ENCODE measurements around the gene PCDHGA4. TPM values are rescaled to one million over a fixed set of nuclear protein-coding genes. Genes with fewer than 3 reads are reported as not detected.

PCDHGA4 gene
- total RNA-seq, 1 donor from 2014 or later, result 0.75 TPM

GRCh38 chr5:141398608-141399007, 43.8 kb downstream of the PCDHGA4 start:
- H3K27ac Mint-ChIP-seq, result no peak overlapping the region
- H3K36me3 Mint-ChIP-seq (ENCODE audit: low read depth), result no peaks in the 10 kb centered on the region
- intact Hi-C loops (cut with micrococcal nuclease), result no loop called here
- no peak overlapping the region for H3K4me3 Mint-ChIP-seq
- peaks cover 15% of the 10 kb centered on the region for H3K9me3 Mint-ChIP-seq
- peaks cover 53% of the 10 kb centered on the region for H3K27me3 Mint-ChIP-seq
- DNase-seq (no peak), ATAC-seq (ENCODE audit: low read depth) (no peak)
- POLR2A ChIA-PET, result no interaction called here
- H3K4me1 Mint-ChIP-seq, result peaks cover 6% of the 10 kb centered on the region
- CTCF ChIA-PET, result interaction anchor here (1.5 to 1.8 kb wide), 2 partner anchors 24 to 126 kb away, joined by 3 to 6 read pairs; no protein-coding TSS in a partner anchor
- TF ChIP-seq, protein P1, sequence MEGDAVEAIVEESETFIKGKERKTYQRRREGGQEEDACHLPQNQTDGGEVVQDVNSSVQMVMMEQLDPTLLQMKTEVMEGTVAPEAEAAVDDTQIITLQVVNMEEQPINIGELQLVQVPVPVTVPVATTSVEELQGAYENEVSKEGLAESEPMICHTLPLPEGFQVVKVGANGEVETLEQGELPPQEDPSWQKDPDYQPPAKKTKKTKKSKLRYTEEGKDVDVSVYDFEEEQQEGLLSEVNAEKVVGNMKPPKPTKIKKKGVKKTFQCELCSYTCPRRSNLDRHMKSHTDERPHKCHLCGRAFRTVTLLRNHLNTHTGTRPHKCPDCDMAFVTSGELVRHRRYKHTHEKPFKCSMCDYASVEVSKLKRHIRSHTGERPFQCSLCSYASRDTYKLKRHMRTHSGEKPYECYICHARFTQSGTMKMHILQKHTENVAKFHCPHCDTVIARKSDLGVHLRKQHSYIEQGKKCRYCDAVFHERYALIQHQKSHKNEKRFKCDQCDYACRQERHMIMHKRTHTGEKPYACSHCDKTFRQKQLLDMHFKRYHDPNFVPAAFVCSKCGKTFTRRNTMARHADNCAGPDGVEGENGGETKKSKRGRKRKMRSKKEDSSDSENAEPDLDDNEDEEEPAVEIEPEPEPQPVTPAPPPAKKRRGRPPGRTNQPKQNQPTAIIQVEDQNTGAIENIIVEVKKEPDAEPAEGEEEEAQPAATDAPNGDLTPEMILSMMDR (IDR thresholded peaks at IDR 0.05), result no peak

DNA sequence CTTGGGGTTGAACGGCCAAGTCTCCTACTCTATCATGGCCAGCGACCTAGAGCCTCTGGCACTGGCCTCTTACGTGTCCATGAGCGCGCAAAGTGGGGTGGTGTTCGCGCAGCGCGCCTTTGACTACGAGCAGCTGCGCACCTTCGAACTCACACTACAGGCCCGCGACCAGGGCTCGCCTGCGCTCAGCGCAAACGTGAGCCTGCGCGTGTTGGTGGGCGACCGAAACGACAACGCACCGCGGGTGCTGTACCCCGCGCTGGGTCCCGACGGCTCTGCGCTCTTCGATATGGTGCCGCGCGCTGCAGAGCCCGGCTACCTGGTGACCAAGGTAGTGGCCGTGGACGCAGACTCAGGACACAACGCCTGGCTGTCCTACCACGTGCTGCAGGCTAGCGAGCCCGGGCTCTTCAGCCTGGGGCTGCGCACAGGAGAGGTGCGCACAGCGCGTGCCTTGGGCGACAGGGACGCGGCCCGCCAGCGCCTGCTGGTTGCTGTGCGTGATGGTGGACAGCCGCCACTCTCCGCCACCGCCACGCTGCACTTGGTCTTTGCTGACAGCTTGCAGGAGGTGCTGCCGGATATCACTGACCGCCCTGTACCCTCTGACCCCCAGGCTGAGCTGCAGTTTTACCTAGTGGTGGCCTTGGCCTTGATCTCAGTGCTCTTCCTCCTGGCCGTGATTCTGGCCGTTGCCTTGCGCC, 44.9 kb downstream of the PCDHGA4 start:
- TF ChIP-seq, protein P1 (IDR thresholded peaks at IDR 0.05), result no peak
- Mint-ChIP-seq H3K4me1 (peaks cover 6% of the 10 kb centered on the region), H3K9me3 (peaks cover 17% of the 10 kb centered on the region), H3K27ac (no peak overlapping the region), H3K27me3 (peaks cover 55% of the 10 kb centered on the region), H3K36me3 (ENCODE audit: low read depth) (no peaks in the 10 kb centered on the region), H3K4me3 (no peak overlapping the region)
- ChIA-PET POLR2A (interaction anchor here (0.6 kb wide), 1 partner anchor 351 kb away, joined by 3 read pairs; no protein-coding TSS in a partner anchor), CTCF (no interaction called here)
- intact Hi-C loops (cut with micrococcal nuclease), result no loop called here
- no peak for ATAC-seq (ENCODE audit: low read depth)
- no peak for DNase-seq

DNA sequence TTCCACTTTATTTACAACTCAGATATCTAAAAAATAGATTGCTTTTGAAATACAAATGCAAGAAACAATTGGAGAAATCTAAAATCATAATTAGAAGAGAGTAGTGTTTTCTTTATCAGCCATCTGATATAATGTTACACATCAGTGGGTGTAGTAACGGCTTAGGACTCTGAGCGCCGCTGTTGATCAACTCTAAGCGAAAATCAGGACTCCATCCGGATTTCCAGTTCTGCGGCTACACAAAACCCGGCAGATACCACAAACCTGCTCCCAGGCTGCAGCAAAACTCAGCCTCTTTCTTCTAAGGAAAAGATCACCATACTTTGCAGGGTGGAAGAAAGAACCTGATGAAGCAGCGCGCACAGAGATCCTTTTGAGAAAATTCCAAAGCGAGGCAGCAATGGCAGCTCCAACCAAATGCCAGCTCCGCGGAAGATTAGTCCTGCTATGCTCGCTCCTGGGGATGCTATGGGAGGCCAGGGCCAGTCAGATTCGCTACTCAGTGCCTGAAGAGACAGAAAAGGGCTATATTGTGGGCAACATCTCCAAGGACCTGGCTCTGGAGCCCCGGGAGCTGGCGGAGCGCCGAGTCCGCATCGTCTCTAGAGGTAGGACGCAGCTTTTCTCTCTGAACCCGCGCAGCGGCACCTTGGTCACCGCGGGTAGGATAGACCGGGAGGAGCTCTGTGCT, 47.9 kb downstream of the PCDHGA4 start, which contains the start of gene PCDHGA9:
Gene PCDHGA9 (plus strand): TSS at position 226 of the 691 bp plus-strand sequence. CDS start 175 bp downstream, at position 401.
- H3K27ac Mint-ChIP-seq, result no peak within 1 kb of the TSS
- H3K4me1 Mint-ChIP-seq, result peaks cover 6% of the 10 kb centered on the region
- H3K27me3 Mint-ChIP-seq, result peaks cover 51% of the 10 kb centered on the region
- ATAC-seq (ENCODE audit: low read depth) (no peak), DNase-seq (no peak)
- POLR2A ChIA-PET, result no interaction called here
- peak within 1 kb of the TSS; percentile 70 for H3K4me3 Mint-ChIP-seq
- peaks cover 21% of the 10 kb centered on the region for H3K9me3 Mint-ChIP-seq
- CTCF ChIA-PET, result no interaction called here
- intact Hi-C loops (cut with micrococcal nuclease), result no loop called here
- no peaks in the 10 kb centered on the region for H3K36me3 Mint-ChIP-seq (ENCODE audit: low read depth)
- TF ChIP-seq, protein P1 (IDR thresholded peaks at IDR 0.05), result no peak

- H3K4me3 Mint-ChIP-seq, result no peak overlapping the region
- POLR2A ChIA-PET, result no interaction called here
- no peak overlapping the region for H3K27ac Mint-ChIP-seq
- peaks cover 6% of the 10 kb centered on the region for H3K4me1 Mint-ChIP-seq
- intact Hi-C loops (cut with micrococcal nuclease), result no loop called here
- no peak for DNase-seq
- ATAC-seq (ENCODE audit: low read depth), result no peak
- CTCF ChIA-PET, result no interaction called here
- TF ChIP-seq, protein P1 (IDR thresholded peaks at IDR 0.05), result no peak
- peaks cover 21% of the 10 kb centered on the region for H3K9me3 Mint-ChIP-seq
- H3K36me3 Mint-ChIP-seq (ENCODE audit: low read depth), result no peaks in the 10 kb centered on the region
- H3K27me3 Mint-ChIP-seq, result peaks cover 53% of the 10 kb centered on the region
These were observed 48.6 kb downstream of the PCDHGA4 start for GRCh38 chr5:141403387-141403786.

Other genes with a start within 250 kb of the PCDHGA4 start
- gene PCDHB4, start 233.2 kb upstream of the PCDHGA4 start, total RNA-seq, result not detected in 2 replicates
- not detected in 2 replicates for gene PCDHB5, start 219.8 kb upstream of the PCDHGA4 start, total RNA-seq
- not detected in 2 replicates for gene PCDHB6, start 205.0 kb upstream of the PCDHGA4 start, total RNA-seq
- not detected in 2 replicates for gene PCDHB7, start 182.4 kb upstream of the PCDHGA4 start, total RNA-seq
- not detected in 2 replicates for gene PCDHB8, start 177.2 kb upstream of the PCDHGA4 start, total RNA-seq
- gene PCDHB16, start 172.6 kb upstream of the PCDHGA4 start, total RNA-seq, result not detected in 2 replicates
- gene PCDHB9, start 167.9 kb upstream of the PCDHGA4 start, total RNA-seq, result 0.27 and 0.29 TPM in 2 replicates
- gene PCDHB10, start 162.7 kb upstream of the PCDHGA4 start, total RNA-seq, result 0.07 TPM in 1 of 2 replicates, not detected in the other
- gene PCDHB11, start 155.4 kb upstream of the PCDHGA4 start, total RNA-seq, result not detected in 2 replicates
- gene PCDHB12, start 146.3 kb upstream of the PCDHGA4 start, total RNA-seq, result not detected in 2 replicates
- gene PCDHB13, start 141.1 kb upstream of the PCDHGA4 start, total RNA-seq, result 0.07 and 0.09 TPM in 2 replicates
- gene PCDHB14, start 131.7 kb upstream of the PCDHGA4 start, total RNA-seq, result 0.11 TPM in 1 of 2 replicates, not detected in the other
- not detected in 2 replicates for gene PCDHB15, start 109.6 kb upstream of the PCDHGA4 start, total RNA-seq
- 2.6 and 3.9 TPM in 2 replicates for gene SLC25A2, start 51.0 kb upstream of the PCDHGA4 start, total RNA-seq
- gene TAF7, start 34.2 kb upstream of the PCDHGA4 start, total RNA-seq, result 86.7 and 87.3 TPM in 2 replicates
- 0.20 and 0.29 TPM in 2 replicates for gene PCDHGA1, start 24.5 kb upstream of the PCDHGA4 start, total RNA-seq
- 0.09 and 0.15 TPM in 2 replicates for gene PCDHGA2, start 16.3 kb upstream of the PCDHGA4 start, total RNA-seq
- gene PCDHGA3, start 11.2 kb upstream of the PCDHGA4 start, total RNA-seq, result 0.20 and 0.51 TPM in 2 replicates
- gene PCDHGB1, start 4.9 kb upstream of the PCDHGA4 start, total RNA-seq, result 0.37 and 0.44 TPM in 2 replicates
- 2.2 and 2.6 TPM in 2 replicates for gene PCDHGB2, start 5.0 kb downstream of the PCDHGA4 start, total RNA-seq
- gene PCDHGA5, start 9.1 kb downstream of the PCDHGA4 start, total RNA-seq, result 1.1 and 1.2 TPM in 2 replicates
- gene PCDHGB3, start 15.2 kb downstream of the PCDHGA4 start, total RNA-seq, result 2.0 and 2.6 TPM in 2 replicates
- 1.8 and 2.3 TPM in 2 replicates for gene PCDHGA6, start 18.9 kb downstream of the PCDHGA4 start, total RNA-seq
- gene PCDHGA7, start 27.7 kb downstream of the PCDHGA4 start, total RNA-seq, result 1.3 and 1.6 TPM in 2 replicates
- gene PCDHGB4, start 32.7 kb downstream of the PCDHGA4 start, total RNA-seq, result 0.91 and 1.2 TPM in 2 replicates
- 0.54 and 0.69 TPM in 2 replicates for gene PCDHGA8, start 37.6 kb downstream of the PCDHGA4 start, total RNA-seq
- 1.8 and 2.7 TPM in 2 replicates for gene PCDHGB5, start 42.9 kb downstream of the PCDHGA4 start, total RNA-seq
- 1.1 and 1.3 TPM in 2 replicates for gene PCDHGA9, start 47.8 kb downstream of the PCDHGA4 start, total RNA-seq
- 1.2 and 1.6 TPM in 2 replicates for gene PCDHGB6, start 53.0 kb downstream of the PCDHGA4 start, total RNA-seq
- 1.2 and 1.3 TPM in 2 replicates for gene PCDHGA10, start 58.0 kb downstream of the PCDHGA4 start, total RNA-seq
- 1.2 and 1.4 TPM in 2 replicates for gene PCDHGB7, start 62.7 kb downstream of the PCDHGA4 start, total RNA-seq
- 0.73 and 1.1 TPM in 2 replicates for gene PCDHGA11, start 66.0 kb downstream of the PCDHGA4 start, total RNA-seq
- gene PCDHGA12, start 75.5 kb downstream of the PCDHGA4 start, total RNA-seq, result 1.3 and 1.6 TPM in 2 replicates
- gene PCDHGC3, start 120.9 kb downstream of the PCDHGA4 start, total RNA-seq, result 2.6 and 3.3 TPM in 2 replicates
- 0.69 TPM in 2 replicates for gene PCDHGC4, start 130.0 kb downstream of the PCDHGA4 start, total RNA-seq
- 0.24 and 0.38 TPM in 2 replicates for gene PCDHGC5, start 134.1 kb downstream of the PCDHGA4 start, total RNA-seq